Esophagus squamous epithelium (tissue), 5 donors: ENCODE measurements around the gene GABRR2. TPM values are rescaled to one million over a fixed set of nuclear protein-coding genes. Genes with fewer than 3 reads are reported as not detected.

Source experiments
- DNase-seq: peaks from one replicate; lab custom pipeline; 2025; lab: John Stamatoyannopoulos, UW
- H3K27ac ChIP-seq, 4 donors: fragments of 200-600 bp; sonication (generic); one replicate each; pipeline ENCODE4 v1.5.1; 2016 to 2019; ENCODE audit warnings: mild to moderate bottlenecking in 1 of 4
- H3K27me3 ChIP-seq, 4 donors: fragments of 200-600 bp; sonication (generic); 1 replicate in 3 of 4; 2 replicates in 1 of 4; pipeline versions ENCODE4 v1.5.1 to v1.6.0; 2017 to 2021; ENCODE audit warnings: antibody characterized with exemption in 1 of 4
- H3K36me3 ChIP-seq, 3 donors: fragments of 200-600 bp; sonication (generic); one replicate each; pipeline ENCODE4 v1.5.1; 2016 to 2019
- H3K4me1 ChIP-seq, 3 donors: fragments of 200-600 bp; sonication (generic); one replicate each; pipeline ENCODE4 v1.5.1; 2017 to 2019
- H3K4me3 ChIP-seq, 4 donors: fragments of 200-600 bp; sonication (generic); 1 replicate in 3 of 4; 2 replicates in 1 of 4; pipeline ENCODE4 v1.5.1; 2016 to 2019; ENCODE audit warnings: mild to moderate bottlenecking in 2 of 4, moderate library complexity in 1 of 4
- H3K9me3 ChIP-seq, 3 donors: fragments of 200-600 bp; sonication (generic); one replicate each; pipeline ENCODE4 v1.5.1; 2016 to 2019
- POLR2A ChIP-seq, 4 donors: fragments of 450-650 bp; IDR thresholded peaks; one replicate each; pipeline ENCODE4 v1.6.1; 2017; ENCODE audit warnings: antibody characterized with exemption in 4 of 4, mild to moderate bottlenecking in 4 of 4, moderate library complexity in 3 of 4
- WGBS, 2 donors: methylation state at CpG; one replicate each; pipeline ENCODE4 v1.1.5; 2018; 5-methylcytosine and 5-hydroxymethylcytosine counted together
- intact Hi-C: fragments of 100-400 bp; cut with DNase I; formaldehyde crosslinking; loops from one replicate; pipeline ENCODE4 v1.15.0; 2022
- total RNA-seq, 4 donors: library from RNA; depleted of rRNA; stranded (reverse); fragments of >200 nt; gene quantifications; one replicate each; pipeline ENCODE4 v1.1.0, GENCODE V29; 2016
- TF ChIP-seq, protein P1 (sequence below), 6 experiments: fragments of 450-650 bp in 4 of 6; fragments of 200-600 bp in 2 of 6; sonication (generic) in 2 of 6; IDR thresholded peaks; one replicate each; pipeline ENCODE4 v1.5.1; 2016 to 2019; ENCODE audit warnings: antibody characterized with exemption in 6 of 6, mild to moderate bottlenecking in 4 of 6, moderate library complexity in 4 of 6
- donor health status: DM: yes; HTN: yes; CAD: no.

GABRR2 gene
- total RNA-seq, result under 1 TPM in 1 of 4 donors, not detected in 3; 0.19 TPM

DNA sequence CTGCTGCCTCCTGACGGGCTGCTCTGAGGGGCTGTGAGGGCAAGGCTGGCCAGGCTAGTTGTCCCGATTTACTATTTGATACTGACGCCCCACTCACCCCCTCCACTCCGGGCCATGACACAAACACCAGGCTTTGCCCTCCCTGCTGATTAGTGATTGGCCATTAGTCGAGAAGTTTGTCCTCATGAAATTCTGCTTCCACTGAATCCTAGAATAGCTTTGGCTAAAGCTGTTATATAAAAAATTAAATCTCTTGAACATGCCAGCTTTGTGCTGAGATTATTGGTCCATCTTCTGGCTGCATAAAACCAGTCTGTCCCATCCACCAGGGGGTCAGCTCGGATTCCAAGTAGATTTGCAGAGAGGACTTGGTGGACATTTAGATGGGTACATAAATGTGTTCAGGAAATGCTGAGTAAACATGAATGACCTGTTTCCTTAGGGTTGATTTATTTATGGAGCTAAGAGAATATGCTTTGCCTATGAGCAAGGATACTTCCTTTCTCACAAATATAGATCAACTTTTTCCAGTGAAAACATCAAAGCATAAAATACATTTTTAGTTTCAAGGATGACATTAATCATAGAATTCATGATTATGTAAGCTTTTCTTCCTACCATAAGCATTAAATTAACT is at the start of gene GABRR2:
Gene GABRR2, minus strand, starts transcription at position 51 of the 637 bp plus-strand sequence. CDS start 134 bp downstream, outside the sequence.
- Histone ChIP-seq H3K4me3 (no peak within 1 kb of the TSS), H3K27me3 (no peaks in the 10 kb centered on the region), H3K27ac (no peak within 1 kb of the TSS), H3K36me3 (peaks cover 0 to 9% (median 0%) of the 10 kb centered on the region in 3 donors), H3K9me3 (no peaks in the 10 kb centered on the region), H3K4me1 (peaks cover 11 to 32% (median 26%) of the 10 kb centered on the region in 3 donors)
- DNase-seq, result no peak
- WGBS, 2 donors, result 90% methylated on average over 6 of the region's 6 CpGs
- intact Hi-C loops, result no loop called here
- no peak for TF ChIP-seq POLR2A (IDR thresholded peaks at IDR 0.05)
- TF ChIP-seq, protein P1, sequence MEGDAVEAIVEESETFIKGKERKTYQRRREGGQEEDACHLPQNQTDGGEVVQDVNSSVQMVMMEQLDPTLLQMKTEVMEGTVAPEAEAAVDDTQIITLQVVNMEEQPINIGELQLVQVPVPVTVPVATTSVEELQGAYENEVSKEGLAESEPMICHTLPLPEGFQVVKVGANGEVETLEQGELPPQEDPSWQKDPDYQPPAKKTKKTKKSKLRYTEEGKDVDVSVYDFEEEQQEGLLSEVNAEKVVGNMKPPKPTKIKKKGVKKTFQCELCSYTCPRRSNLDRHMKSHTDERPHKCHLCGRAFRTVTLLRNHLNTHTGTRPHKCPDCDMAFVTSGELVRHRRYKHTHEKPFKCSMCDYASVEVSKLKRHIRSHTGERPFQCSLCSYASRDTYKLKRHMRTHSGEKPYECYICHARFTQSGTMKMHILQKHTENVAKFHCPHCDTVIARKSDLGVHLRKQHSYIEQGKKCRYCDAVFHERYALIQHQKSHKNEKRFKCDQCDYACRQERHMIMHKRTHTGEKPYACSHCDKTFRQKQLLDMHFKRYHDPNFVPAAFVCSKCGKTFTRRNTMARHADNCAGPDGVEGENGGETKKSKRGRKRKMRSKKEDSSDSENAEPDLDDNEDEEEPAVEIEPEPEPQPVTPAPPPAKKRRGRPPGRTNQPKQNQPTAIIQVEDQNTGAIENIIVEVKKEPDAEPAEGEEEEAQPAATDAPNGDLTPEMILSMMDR (IDR thresholded peaks at IDR 0.05), result no peak

- DNase-seq, result no peak
- Histone ChIP-seq H3K9me3 (no peaks in the 10 kb centered on the region), H3K27ac (no peak overlapping the region), H3K4me3 (no peak overlapping the region), H3K27me3 (no peaks in the 10 kb centered on the region), H3K36me3 (peaks cover 0 to 10% (median 0%) of the 10 kb centered on the region in 3 donors), H3K4me1 (peaks cover 0 to 15% (median 8%) of the 10 kb centered on the region in 3 donors)
- intact Hi-C loops, result no loop called here
- TF ChIP-seq, protein P1 (IDR thresholded peaks at IDR 0.05), result no peak
- TF ChIP-seq POLR2A (IDR thresholded peaks at IDR 0.05), result no peak
These were observed 49.5 kb upstream of the GABRR2 start for GRCh38 chr6:89364586-89364985.

DNA sequence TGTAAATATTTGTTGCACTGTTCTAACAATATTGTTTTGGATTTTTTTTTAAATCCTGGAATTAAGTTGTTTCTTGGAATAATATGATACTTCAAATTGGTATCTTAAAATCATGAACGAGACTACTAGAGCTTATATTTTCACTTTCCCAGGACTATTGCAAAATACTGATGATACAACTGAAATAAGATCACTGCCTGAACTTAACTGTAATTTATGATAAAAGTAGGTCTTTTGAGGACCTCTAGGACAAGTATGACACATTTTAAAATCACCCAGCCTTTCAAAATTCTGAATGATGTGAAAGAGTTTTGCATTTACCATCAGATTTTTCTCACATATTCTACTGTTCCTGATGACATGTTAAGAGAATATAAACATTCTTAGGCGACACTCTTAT is 46.1 kb upstream of the GABRR2 start:
- DNase-seq, result no peak
- Histone ChIP-seq H3K9me3 (no peaks in the 10 kb centered on the region), H3K27me3 (no peaks in the 10 kb centered on the region), H3K4me3 (no peak overlapping the region), H3K27ac (no peak overlapping the region), H3K4me1 (no peaks in the 10 kb centered on the region), H3K36me3 (no peaks in the 10 kb centered on the region)
- WGBS, 2 donors, result 73 to 77% methylated on average over 2 of the region's 2 CpGs
- no peak for TF ChIP-seq POLR2A (IDR thresholded peaks at IDR 0.05)
- TF ChIP-seq, protein P1 (IDR thresholded peaks at IDR 0.05), result no peak
- intact Hi-C loops, result no loop called here

DNA sequence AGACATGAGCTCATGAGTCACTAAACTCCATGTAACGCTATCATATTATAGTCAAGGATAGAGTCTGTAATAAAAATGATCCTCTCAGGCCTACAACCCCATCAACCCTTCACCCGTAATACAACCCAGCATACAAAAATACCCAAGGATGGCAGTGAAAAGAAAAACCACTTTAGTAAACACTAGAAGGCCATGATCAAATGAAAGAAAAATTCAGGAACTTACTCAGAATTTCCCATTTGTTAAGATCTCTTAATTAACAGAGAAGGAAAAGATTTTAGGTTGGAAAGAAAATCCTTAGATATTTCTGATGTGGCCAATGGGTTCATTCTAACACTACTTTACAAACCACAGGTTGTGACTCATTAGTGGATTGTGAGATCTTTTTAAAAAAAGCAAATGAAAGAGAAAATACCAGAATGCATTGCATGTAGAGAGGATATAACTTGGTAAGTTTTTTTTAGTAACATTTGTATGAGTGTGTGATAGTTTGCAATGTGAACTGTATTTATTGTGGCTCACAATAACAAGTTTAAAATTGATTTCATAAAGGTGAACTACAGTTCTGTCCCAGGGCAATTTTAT is 45.4 kb upstream of the GABRR2 start:
- TF ChIP-seq POLR2A (IDR thresholded peaks at IDR 0.05), result no peak
- TF ChIP-seq, protein P1 (IDR thresholded peaks at IDR 0.05), result no peak
- 74 to 96% methylated on average over 2 of the region's 2 CpGs for WGBS, 2 donors
- DNase-seq, result no peak
- no peaks in the 10 kb centered on the region for H3K9me3 ChIP-seq
- intact Hi-C loops, result no loop called here
- H3K4me3 ChIP-seq, result no peak overlapping the region
- H3K27ac ChIP-seq, result no peak overlapping the region
- H3K27me3 ChIP-seq, result no peaks in the 10 kb centered on the region
- no peaks in the 10 kb centered on the region for H3K4me1 ChIP-seq
- H3K36me3 ChIP-seq, result no peaks in the 10 kb centered on the region

- intact Hi-C loops, result no loop called here
- Histone ChIP-seq H3K27ac (no peak overlapping the region), H3K4me1 (no peaks in the 10 kb centered on the region), H3K27me3 (no peaks in the 10 kb centered on the region), H3K9me3 (no peaks in the 10 kb centered on the region), H3K36me3 (no peaks in the 10 kb centered on the region), H3K4me3 (no peak overlapping the region)
- DNase-seq, result no peak
- WGBS, 2 donors, result 19 to 24% methylated on average over 1 of the region's 1 CpG
- no peak for TF ChIP-seq POLR2A (IDR thresholded peaks at IDR 0.05)
- TF ChIP-seq, protein P1 (IDR thresholded peaks at IDR 0.05), result no peak
These were observed 44.5 kb upstream of the GABRR2 start for GRCh38 chr6:89359561-89359960.
